GM12891 (cell line): ENCODE data around the gene POLR2E.

Experiments
- DNase-seq: peaks from one replicate; pipeline ENCODE4 v3.0.0; 2011; ENCODE audit warnings: low spot score; ENCODE audit not compliant: insufficient read length
- FAIRE-seq: peaks from 2 replicates; lab custom pipeline; 2011; peaks lifted over from hg19 to GRCh38; lab: Jason Lieb, UNC
- PAX5 ChIP-seq: IDR thresholded peaks from 2 replicates; pipeline ENCODE4 v1.6.1; 2011; ENCODE audit warnings: low read length, moderate library complexity, mild to moderate bottlenecking; ENCODE audit not compliant: insufficient read depth, severe bottlenecking
- POLR2A ChIP-seq: IDR thresholded peaks from 2 replicates; pipeline ENCODE4 v1.6.1; 2011; ENCODE audit warnings: low read depth, low read length, control low read depth
- POLR2AphosphoS5 ChIP-seq: IDR thresholded peaks from 2 replicates; pipeline ENCODE4 v1.6.1; 2011; ENCODE audit warnings: low read depth, low read length, control low read depth
- POU2F2 ChIP-seq: IDR thresholded peaks from 2 replicates; pipeline ENCODE4 v1.6.1; 2011; ENCODE audit warnings: low read depth, mild to moderate bottlenecking, control low read depth, low read length, moderate library complexity
- SPI1 ChIP-seq: IDR thresholded peaks from 2 replicates; pipeline ENCODE4 v1.6.1; 2011; ENCODE audit warnings: low read depth, low read length, control low read depth
- TAF1 ChIP-seq: IDR thresholded peaks from 2 replicates; pipeline ENCODE4 v1.6.1; 2011; ENCODE audit warnings: low read depth, low read length, control low read depth

The POLR2E gene

DNA sequence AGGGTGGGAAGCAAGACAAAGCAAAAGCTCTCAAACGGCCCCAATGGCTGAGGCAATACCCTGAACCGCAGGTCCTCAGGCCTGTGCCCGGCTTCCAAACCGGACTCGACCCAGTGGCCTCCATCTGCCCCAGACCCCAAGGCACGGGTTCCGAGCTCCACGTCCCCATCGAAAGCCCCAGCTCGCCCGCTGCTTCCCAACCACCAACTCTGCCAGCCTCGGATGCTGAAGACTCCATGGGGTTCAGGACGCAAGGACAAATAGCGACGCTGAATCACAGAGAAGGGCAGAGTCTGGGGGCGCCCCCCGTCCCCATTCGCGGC lies 559 bp downstream of the POLR2E start:
- FAIRE-seq (no peak), DNase-seq (no peak)
- TF ChIP-seq TAF1 (no peak), POLR2AphosphoS5 (no peak), PAX5 (no peak), SPI1 (no peak), POLR2A (no peak), POU2F2 (no peak)

DNA sequence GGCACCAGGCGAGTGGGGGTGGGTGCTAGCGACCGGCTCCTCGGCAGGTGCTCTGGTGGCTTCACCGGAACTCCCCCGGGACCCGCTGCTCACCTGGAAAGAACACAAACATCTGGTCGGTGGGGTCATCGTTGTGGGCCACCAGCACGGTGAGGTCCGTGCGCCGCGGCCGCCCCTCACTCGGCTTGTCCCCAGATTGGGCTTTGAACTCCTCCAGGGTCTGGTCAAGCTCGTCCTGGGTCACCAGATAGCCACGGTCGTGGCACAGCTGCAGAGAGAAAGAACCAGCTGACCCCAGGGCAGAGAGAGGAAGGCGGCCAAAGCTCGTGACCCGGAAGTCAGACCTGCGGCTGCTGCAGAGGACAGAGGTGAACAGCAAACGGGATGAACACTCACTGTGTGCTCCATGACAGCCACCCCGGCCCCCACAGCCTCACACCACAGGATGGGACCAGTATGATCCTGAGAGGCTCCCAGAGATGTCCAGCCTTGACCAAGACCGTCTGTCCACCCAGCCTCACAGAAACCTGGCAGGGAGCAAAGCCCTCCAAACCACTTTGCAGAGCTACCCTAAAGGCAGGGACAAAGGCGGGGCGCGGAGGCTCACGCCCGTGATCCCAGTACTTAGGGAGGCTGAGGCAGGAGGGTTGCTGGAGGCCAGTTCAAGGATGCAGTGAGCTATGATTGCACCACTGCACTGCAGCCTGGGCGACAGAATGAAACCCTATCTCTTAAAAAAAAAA lies 1.2 kb downstream of the POLR2E start:
- FAIRE-seq (no peak), DNase-seq (no peak)
- TF ChIP-seq POLR2AphosphoS5 (no peak), TAF1 (no peak), POLR2A (no peak), PAX5 (no peak), POU2F2 (no peak), SPI1 (no peak)

DNA sequence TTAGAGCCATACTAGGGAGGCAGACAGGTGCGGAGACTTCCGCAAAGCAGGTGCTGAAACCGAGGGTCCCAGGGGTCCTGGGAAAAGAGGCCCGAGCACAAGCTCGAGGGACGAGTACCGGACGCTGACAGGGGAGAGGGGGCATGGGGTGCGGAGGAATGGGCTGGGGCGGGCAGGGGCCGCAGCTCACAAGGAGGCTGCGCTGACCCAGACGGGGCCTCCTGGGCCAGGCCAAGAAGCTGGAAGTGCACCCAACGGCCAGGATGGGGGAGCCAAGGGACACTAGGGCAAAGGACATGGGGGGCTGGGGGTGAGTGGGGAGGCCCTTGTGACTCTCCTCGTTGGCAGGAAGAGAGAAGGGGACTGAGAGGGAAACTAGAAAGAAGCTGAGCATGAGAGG lies 1.8 kb downstream of the POLR2E start:
- DNase-seq (no peak), FAIRE-seq (no peak)
- TF ChIP-seq SPI1 (no peak), TAF1 (no peak), POU2F2 (no peak), PAX5 (no peak), POLR2AphosphoS5 (no peak), POLR2A (no peak)

DNA sequence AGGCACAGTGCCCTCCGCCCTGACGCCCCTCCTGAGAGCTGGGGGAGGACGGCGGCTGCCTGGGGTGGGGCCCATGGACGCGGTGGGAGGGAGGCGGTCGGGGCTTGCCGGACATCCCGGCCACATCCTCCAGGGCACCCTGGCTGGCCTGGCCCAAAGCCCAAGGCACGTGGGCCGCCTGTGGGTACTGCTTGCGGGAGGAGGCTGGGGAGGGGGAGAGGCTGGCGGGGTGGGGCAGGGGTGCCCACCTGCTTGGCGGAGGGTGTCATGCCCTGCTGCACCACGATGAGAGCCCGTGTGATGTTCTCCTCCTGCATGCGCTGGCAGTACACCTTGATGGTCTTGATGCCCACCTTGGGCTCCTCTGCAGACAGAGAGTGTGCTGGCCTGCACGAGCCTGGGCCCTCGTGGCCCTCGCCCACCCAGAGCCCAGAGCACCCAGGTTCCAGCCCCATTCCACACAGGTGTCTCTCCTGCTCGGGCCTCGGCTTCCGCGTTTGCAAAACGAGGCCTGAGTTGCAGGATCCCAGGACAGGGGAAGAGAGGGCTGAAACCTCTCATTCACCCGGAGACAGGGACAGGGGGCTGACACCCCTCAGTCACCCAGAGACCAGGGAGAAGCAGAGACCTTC lies 3.5 kb downstream of the POLR2E start:
- TF ChIP-seq POLR2A (no peak), POU2F2 (no peak), PAX5 (no peak), SPI1 (no peak), POLR2AphosphoS5 (no peak), TAF1 (no peak)
- DNase-seq: no peak
- no peak for FAIRE-seq

DNA sequence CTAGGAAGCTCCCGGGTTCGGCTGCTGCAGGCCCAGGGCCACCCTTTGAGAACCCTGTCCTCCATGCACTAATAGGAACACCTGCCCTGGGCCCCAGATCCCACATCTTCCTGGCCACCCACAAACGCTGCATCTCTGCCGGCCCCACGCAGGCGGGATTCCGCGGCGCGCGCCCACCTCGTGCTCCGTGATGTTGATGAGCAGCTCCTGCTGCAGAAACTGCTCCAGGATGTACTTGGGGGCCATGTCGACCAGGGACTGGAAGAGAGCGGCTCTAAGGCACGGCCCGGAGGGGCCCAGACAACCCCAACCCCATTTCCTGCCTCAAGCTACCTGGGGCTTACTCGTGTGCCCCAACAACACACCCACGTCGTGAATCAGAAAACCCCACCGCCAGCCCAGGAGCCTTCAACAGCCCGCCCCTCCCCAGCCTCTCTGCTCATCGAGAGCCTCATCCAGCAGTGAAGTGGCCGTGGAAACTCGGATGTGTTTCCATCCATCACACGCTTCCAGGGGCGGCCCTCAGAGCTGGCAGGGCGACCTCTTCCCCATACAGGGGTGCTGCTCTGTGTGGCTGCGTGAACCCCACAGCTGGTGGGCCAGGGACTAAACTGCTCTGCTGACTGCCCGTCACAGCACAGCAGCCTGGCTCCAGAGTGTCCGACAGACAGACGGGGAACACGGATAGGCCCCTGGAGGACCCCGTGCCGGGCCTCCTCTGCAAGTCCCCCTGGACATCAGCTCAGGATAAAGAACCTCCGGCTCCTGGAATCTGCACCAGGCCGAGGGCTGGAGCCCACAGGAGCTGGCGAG lies 4.2 kb downstream of the POLR2E start:
- FAIRE-seq (no peak), DNase-seq (no peak)
- no peak for TF ChIP-seq SPI1
- TF ChIP-seq POLR2AphosphoS5: no peak
- TF ChIP-seq POU2F2: no peak
- no peak for TF ChIP-seq POLR2A
- TF ChIP-seq TAF1: no peak
- no peak for TF ChIP-seq PAX5

- TF ChIP-seq POU2F2 (no peak), TAF1 (no peak), POLR2AphosphoS5 (no peak; the same call in 1 of the 2 replicates)
- no peak for FAIRE-seq
- DNase-seq: no peak
These were observed 5.3 kb downstream of the POLR2E start for GRCh38 chr19:1089891-1090290.

GRCh38 chr19:1089126-1089771 lies 5.9 kb downstream of the POLR2E start:
- DNase-seq: no peak
- TF ChIP-seq POLR2A (no peak), PAX5 (no peak), SPI1 (no peak), TAF1 (no peak), POLR2AphosphoS5 (no peak), POU2F2 (no peak)
- no peak for FAIRE-seq

GRCh38 chr19:1088416-1089010 lies 6.7 kb downstream of the POLR2E start:
- TF ChIP-seq TAF1 (no peak), POU2F2 (peak; percentile 27), POLR2AphosphoS5 (peak; percentile 24; the same call in 1 of the 2 replicates), POLR2A (no peak; the same call in none of the 2 replicates), SPI1 (no peak), PAX5 (no peak)
- FAIRE-seq: peak; percentile 43

DNA sequence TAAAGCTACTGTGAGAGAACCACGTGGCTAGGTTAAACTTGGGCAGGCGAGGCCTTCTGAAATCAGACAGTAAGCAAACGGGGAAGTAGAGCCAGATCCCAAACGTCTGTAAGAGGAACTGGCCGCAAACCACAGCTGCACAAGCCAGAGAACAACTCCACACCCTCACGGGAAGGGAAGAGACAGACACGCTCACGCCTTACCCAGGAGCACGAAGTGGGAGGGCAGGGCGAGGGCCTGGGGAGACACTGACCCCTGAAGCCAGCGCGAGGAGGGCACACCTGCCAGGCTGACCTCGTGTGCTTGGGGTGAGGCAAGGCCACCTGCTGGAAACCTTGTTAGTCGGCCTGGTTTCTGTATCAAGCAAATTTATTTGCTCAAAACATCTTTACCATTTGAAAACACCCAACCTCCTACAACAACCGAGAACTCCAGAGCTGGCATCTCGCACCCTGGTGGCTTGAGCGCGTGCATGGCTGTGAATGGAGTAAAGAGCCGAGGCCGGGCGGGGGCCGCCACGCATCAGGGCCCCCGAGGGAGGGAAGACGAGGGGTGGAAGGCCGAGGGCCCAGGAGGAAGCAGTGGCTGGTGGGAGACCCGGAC lies 7.3 kb downstream of the POLR2E start:
- TF ChIP-seq TAF1 (no peak), SPI1 (peak; percentile 64), POU2F2 (peak; percentile 41; the same call in 1 of the 2 replicates), POLR2A (peak; percentile 76), PAX5 (peak; percentile 69), POLR2AphosphoS5 (peak; percentile 84)
- peak; percentile 96 for FAIRE-seq
- DNase-seq: no peak

More at GRCh38 chr19:1088416-1089010, 6.7 kb downstream of the POLR2E start:
- DNase-seq: no peak
